Adrenal gland (tissue), 5 donors: Measurements from ENCODE around the gene AGTR2.

Experiments used
- CTCF ChIP-seq, 6 experiments: fragments of 450-650 bp in 4 of 6; fragments of 200-600 bp in 2 of 6; sonication (generic) in 1 of 6; IDR thresholded peaks; 1 replicate in 5 of 6; 2 replicates in 1 of 6; pipeline versions ENCODE4 v1.5.1 to v1.8.0; 2016 to 2021; ENCODE audit warnings: antibody characterized with exemption in 6 of 6, mild to moderate bottlenecking in 2 of 6, moderate library complexity in 1 of 6
- POLR2A ChIP-seq, 2 donors: fragments of 450-650 bp; IDR thresholded peaks; one replicate each; pipeline ENCODE4 v1.6.1; 2017; ENCODE audit warnings: antibody characterized with exemption in 2 of 2, mild to moderate bottlenecking in 2 of 2, moderate library complexity in 1 of 2
- donor health status: DM: no; HTN: no; CAD: no.

- TF ChIP-seq CTCF (IDR thresholded peaks at IDR 0.05) (no peak), POLR2A (IDR thresholded peaks at IDR 0.05) (no peak)
Observed at GRCh38 chrX:116194649-116195048, 24.1 kb downstream of the AGTR2 start.
